Tibial artery (tissue), 4 donors: ENCODE data around the gene BSND.

Experiments used
- DNase-seq, 2 donors: peaks; one replicate each; pipeline ENCODE4 v3.0.0-alpha.2; 2019
- H3K27ac ChIP-seq, 2 donors: fragments of 200-600 bp; sonication (generic) in 1 of 2; 1 replicate in 1 of 2; 2 replicates in 1 of 2; pipeline ENCODE4 v1.5.1; 2018 to 2019; ENCODE audit warnings: mild to moderate bottlenecking in 1 of 2
- H3K27me3 ChIP-seq, 2 donors: fragments of 200-600 bp; sonication (generic) in 1 of 2; one replicate each; pipeline versions ENCODE4 v1.5.1 to v1.6.0; 2016 to 2019
- H3K36me3 ChIP-seq, 3 donors: fragments of 200-600 bp; sonication (generic) in 2 of 3; one replicate each; pipeline ENCODE4 v1.5.1; 2016 to 2019; ENCODE audit warnings: mild to moderate bottlenecking in 2 of 3
- H3K4me1 ChIP-seq, 4 donors: fragments of 200-600 bp; sonication (generic) in 2 of 4; 1 replicate in 3 of 4; 2 replicates in 1 of 4; pipeline ENCODE4 v1.5.1; 2016 to 2019
- H3K4me3 ChIP-seq, 2 donors: fragments of 200-600 bp; sonication (generic) in 1 of 2; 1 replicate in 1 of 2; 2 replicates in 1 of 2; pipeline ENCODE4 v1.5.1; 2018 to 2019; ENCODE audit warnings: mild to moderate bottlenecking in 2 of 2
- H3K9me3 ChIP-seq, 3 donors: fragments of 200-600 bp; sonication (generic) in 1 of 3; one replicate each; pipeline ENCODE4 v1.5.1; 2016 to 2019
- intact Hi-C: fragments of 100-400 bp; cut with DNase I; formaldehyde crosslinking; loops from one replicate; pipeline ENCODE4 v1.15.0; 2023; ENCODE audit warnings: low total_unique reads
- TF ChIP-seq, protein P1 (sequence below), 2 experiments: fragments of 200-600 bp in 1 of 2; fragments of 450-650 bp in 1 of 2; IDR thresholded peaks; one replicate each; pipeline ENCODE4 v1.5.1; 2017 to 2019; ENCODE audit warnings: antibody characterized with exemption in 2 of 2, mild to moderate bottlenecking in 1 of 2, moderate library complexity in 1 of 2

The BSND gene

DNA sequence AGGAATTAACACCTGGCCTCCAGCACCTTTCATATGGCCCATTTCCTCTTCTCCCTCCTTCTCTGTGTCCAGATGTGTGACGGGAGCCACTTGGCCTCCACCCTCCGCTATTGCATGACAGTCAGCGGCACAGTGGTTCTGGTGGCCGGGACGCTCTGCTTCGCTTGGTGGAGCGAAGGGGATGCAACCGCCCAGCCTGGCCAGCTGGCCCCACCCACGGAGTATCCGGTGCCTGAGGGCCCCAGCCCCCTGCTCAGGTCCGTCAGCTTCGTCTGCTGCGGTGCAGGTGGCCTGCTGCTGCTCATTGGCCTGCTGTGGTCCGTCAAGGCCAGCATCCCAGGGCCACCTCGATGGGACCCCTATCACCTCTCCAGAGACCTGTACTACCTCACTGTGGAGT is 12.7 kb upstream of the BSND start:
- peaks cover 0 to 4% of the 10 kb centered on the region in 2 donors for H3K27me3 ChIP-seq
- H3K4me1 ChIP-seq: peaks cover 0 to 33% (median 14%) of the 10 kb centered on the region in 4 donors
- TF ChIP-seq, protein P1, sequence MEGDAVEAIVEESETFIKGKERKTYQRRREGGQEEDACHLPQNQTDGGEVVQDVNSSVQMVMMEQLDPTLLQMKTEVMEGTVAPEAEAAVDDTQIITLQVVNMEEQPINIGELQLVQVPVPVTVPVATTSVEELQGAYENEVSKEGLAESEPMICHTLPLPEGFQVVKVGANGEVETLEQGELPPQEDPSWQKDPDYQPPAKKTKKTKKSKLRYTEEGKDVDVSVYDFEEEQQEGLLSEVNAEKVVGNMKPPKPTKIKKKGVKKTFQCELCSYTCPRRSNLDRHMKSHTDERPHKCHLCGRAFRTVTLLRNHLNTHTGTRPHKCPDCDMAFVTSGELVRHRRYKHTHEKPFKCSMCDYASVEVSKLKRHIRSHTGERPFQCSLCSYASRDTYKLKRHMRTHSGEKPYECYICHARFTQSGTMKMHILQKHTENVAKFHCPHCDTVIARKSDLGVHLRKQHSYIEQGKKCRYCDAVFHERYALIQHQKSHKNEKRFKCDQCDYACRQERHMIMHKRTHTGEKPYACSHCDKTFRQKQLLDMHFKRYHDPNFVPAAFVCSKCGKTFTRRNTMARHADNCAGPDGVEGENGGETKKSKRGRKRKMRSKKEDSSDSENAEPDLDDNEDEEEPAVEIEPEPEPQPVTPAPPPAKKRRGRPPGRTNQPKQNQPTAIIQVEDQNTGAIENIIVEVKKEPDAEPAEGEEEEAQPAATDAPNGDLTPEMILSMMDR (IDR thresholded peaks at IDR 0.05): no peak
- H3K4me3 ChIP-seq: no peak overlapping the region
- no peaks in the 10 kb centered on the region for H3K9me3 ChIP-seq
- intact Hi-C loops: no loop called here
- no peak for DNase-seq
- no peak overlapping the region for H3K27ac ChIP-seq
- H3K36me3 ChIP-seq: no peaks in the 10 kb centered on the region

DNA sequence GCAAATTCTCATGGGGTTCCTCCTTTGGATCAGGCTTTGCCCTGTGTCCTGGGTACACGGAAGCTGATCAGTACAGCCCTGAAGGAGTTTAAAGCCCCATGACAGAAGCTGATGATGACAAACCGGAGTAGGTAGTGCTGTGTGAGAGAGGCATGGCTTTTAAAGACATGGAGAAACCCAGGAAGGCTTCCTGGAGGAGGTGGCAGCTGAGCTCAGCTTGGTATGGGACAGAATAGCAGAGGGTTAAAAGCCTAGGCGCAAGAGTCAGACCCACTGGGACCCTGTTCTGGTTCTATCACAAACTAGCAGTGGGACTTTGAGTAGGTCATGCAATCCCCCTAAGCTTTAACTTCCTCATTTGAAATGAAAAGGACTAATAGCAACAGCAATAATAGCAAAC is 12.2 kb upstream of the BSND start:
- TF ChIP-seq, protein P1 (IDR thresholded peaks at IDR 0.05): no peak
- no peaks in the 10 kb centered on the region for H3K9me3 ChIP-seq
- intact Hi-C loops: no loop called here
- H3K27ac ChIP-seq: no peak overlapping the region
- peaks cover 0 to 28% (median 12%) of the 10 kb centered on the region in 4 donors for H3K4me1 ChIP-seq
- H3K27me3 ChIP-seq: peaks cover 0 to 4% of the 10 kb centered on the region in 2 donors
- no peak overlapping the region for H3K4me3 ChIP-seq
- DNase-seq: no peak
- H3K36me3 ChIP-seq: no peaks in the 10 kb centered on the region

DNA sequence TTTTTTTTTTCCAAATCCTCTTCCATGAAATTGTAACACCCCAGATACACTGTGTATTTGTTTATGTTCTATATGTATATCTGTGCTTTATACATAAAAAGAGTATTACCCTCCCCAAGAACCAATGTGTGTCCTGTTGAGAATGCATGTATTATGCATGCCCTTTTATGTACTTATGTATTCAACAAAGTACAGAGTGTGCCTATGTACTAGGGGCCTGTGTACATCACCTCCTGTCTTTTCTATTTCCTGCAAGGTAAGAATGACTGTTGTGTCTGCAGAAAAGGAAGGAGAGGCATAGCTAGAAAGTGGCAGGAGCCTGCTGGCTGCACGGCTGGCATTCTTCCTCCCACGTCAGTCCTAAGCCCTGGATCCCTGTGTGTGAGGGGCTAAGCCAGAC is 11.3 kb upstream of the BSND start:
- no peak overlapping the region for H3K4me3 ChIP-seq

DNA sequence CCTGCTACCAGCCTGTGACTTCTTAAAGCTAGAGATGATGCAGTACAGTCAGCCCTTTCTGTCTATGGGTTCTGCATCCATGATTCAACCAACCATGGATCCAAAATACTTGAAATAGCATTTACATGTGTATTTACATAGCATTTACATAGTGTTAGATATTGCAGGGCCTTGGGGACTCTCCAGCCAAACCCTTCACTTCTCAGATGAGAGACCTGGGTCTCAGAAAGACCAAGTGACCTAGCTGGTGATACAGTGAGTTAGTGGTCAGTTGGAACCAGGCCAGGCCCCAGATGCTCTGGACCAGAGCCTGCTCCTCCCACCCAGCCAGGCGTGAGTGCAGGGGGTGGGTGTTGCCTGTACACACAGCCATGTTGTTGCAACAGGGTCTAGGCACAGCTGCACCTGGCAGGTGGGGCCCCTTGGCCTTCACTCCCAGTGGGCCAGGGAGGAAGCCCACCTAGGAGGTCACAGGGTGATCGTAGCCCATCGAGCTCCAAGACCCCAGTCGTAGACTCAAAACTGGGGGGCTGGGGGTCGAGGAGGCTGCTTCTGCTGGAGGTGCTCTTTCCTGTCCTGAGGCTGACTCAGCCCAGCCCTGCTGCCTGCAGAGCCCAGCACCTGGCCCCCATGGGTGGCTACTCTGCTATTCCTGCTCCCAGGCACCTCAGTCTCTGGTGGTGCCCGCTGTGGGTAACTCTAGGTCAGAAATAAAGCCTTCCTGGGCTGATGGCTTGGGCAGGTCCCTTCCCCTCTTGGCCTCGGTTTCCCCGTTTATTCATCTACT is 10.6 kb upstream of the BSND start:
- Histone ChIP-seq H3K36me3 (peaks cover 0 to 7% (median 0%) of the 10 kb centered on the region in 3 donors), H3K27me3 (peaks cover 0 to 4% of the 10 kb centered on the region in 2 donors), H3K9me3 (no peaks in the 10 kb centered on the region), H3K4me1 (peaks cover 0 to 26% (median 9%) of the 10 kb centered on the region in 4 donors), H3K27ac (no peak overlapping the region), H3K4me3 (no peak overlapping the region)
- TF ChIP-seq, protein P1 (IDR thresholded peaks at IDR 0.05): no peak
- DNase-seq: no peak
- intact Hi-C loops: no loop called here

More for the DNA sequence above, 11.3 kb upstream of the BSND start:
- no peak for DNase-seq
- no peak overlapping the region for H3K27ac ChIP-seq
- intact Hi-C loops: no loop called here
- peaks cover 0 to 7% (median 0%) of the 10 kb centered on the region in 3 donors for H3K36me3 ChIP-seq
- H3K9me3 ChIP-seq: no peaks in the 10 kb centered on the region
- TF ChIP-seq, protein P1 (IDR thresholded peaks at IDR 0.05): no peak
- peaks cover 0 to 26% (median 9%) of the 10 kb centered on the region in 4 donors for H3K4me1 ChIP-seq
- H3K27me3 ChIP-seq: peaks cover 0 to 4% of the 10 kb centered on the region in 2 donors

DNA sequence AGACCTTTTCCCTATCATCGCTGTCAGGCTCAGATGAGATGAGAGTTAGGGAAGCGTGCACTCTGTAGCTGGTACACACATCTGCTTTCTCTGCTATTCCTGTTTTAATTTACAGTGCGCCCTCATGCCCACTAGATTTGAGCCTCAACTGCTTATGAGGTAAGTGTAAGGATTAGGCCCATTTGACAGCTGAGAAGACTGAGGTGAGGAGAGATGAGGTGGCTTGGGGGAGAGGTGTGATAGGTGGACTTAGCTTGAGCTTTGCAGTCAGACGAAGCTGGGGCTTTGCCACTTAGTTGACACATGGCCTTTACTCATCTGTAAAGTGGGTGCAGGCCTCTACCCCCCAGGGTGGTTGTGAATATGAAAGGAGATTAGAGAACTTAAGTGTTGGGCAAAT is 9.8 kb upstream of the BSND start:
- no peaks in the 10 kb centered on the region for H3K9me3 ChIP-seq
- intact Hi-C loops: no loop called here
- no peaks in the 10 kb centered on the region for H3K27me3 ChIP-seq
- H3K27ac ChIP-seq: no peak overlapping the region
- no peak for DNase-seq
- H3K4me3 ChIP-seq: no peak overlapping the region
- H3K4me1 ChIP-seq: peaks cover 0 to 23% (median 8%) of the 10 kb centered on the region in 4 donors
- TF ChIP-seq, protein P1 (IDR thresholded peaks at IDR 0.05): no peak
- peaks cover 0 to 7% (median 0%) of the 10 kb centered on the region in 3 donors for H3K36me3 ChIP-seq
